OCI-LY3 (cell line): ENCODE data around the gene S100B.

Source experiments
- H2AFZ ChIP-seq: fragments of 200-600, 300-600 bp; shearing (Covaris generic); 2 replicates; pipeline ENCODE4 v1.6.0; 2014; ENCODE audit warnings: antibody characterized with exemption, low read depth, low read length
- H3K27ac ChIP-seq: fragments of 200-600, 300-600 bp; sonication (generic); 2 replicates; pipeline ENCODE4 v1.5.1; 2014; ENCODE audit warnings: mild to moderate bottlenecking, low read length, moderate library complexity, mixed read lengths
- H3K27me3 ChIP-seq: fragments of 200-600, 300-600 bp; sonication (generic); 2 replicates; pipeline ENCODE4 v1.6.1; 2014; ENCODE audit warnings: low read depth, low read length, mixed read lengths
- H3K36me3 ChIP-seq: fragments of 200-600, 300-600 bp; sonication (generic); replicated peaks from 2 replicates; pipeline ENCODE3; 2014; ENCODE audit warnings: low read depth, low read length, mixed read lengths
- H3K4me1 ChIP-seq: fragments of 300-600, 200-600 bp; sonication (generic); 2 replicates; pipeline ENCODE4 v1.6.1; 2014; ENCODE audit warnings: low read length, mixed read lengths
- H3K4me2 ChIP-seq: fragments of 200-600, 300-600 bp; sonication (generic); 2 replicates; pipeline ENCODE4 v1.6.1; 2014; ENCODE audit warnings: low read length, mixed read lengths
- H3K4me3 ChIP-seq: fragments of 300-600, 200-600 bp; sonication (generic); 2 replicates; pipeline ENCODE4 v1.5.1; 2014; ENCODE audit warnings: antibody characterized with exemption, mild to moderate bottlenecking, low read length, moderate library complexity
- H3K79me2 ChIP-seq: fragments of 300-600, 200-600 bp; shearing (Covaris generic); 2 replicates; pipeline ENCODE4 v1.6.1; 2014; ENCODE audit warnings: mild to moderate bottlenecking, low read length, mixed read lengths
- H3K9ac ChIP-seq: fragments of 300-600, 200-600 bp; shearing (Covaris generic); 2 replicates; pipeline ENCODE4 v1.6.0; 2014; ENCODE audit warnings: mild to moderate bottlenecking, low read length, moderate library complexity
- H3K9me3 ChIP-seq: fragments of 200-600, 300-600 bp; shearing (Covaris generic); 2 replicates; pipeline ENCODE4 v1.6.1; 2014; ENCODE audit warnings: low read length, mixed read lengths; ENCODE audit not compliant: insufficient read depth
- H4K20me1 ChIP-seq: fragments of 200-600, 300-600 bp; sonication (generic); 2 replicates; pipeline ENCODE4 v1.6.1; 2016; ENCODE audit warnings: low read length, mixed read lengths; ENCODE audit not compliant: insufficient read depth
- CTCF ChIP-seq: fragments of 200-600, 300-600 bp; sonication (generic); IDR thresholded peaks from 2 replicates; pipeline ENCODE4 v1.5.1; 2014; ENCODE audit warnings: antibody characterized with exemption, low read length, low read depth
- EZH2phosphoT487 ChIP-seq: fragments of 200-600 bp; shearing (Covaris generic); IDR thresholded peaks from 2 replicates; pipeline ENCODE4 v1.6.1; 2018; ENCODE audit warnings: antibody characterized with exemption, mixed run types, low read depth

The S100B gene

GRCh38 chr21:46552274-46552673 is 52.6 kb downstream of the S100B start:
- Histone ChIP-seq H3K9ac (no peak overlapping the region), H3K4me1 (no peaks in the 10 kb centered on the region), H2AFZ (no peak overlapping the region), H3K4me2 (no peak overlapping the region), H3K4me3 (no peak overlapping the region), H4K20me1 (no peaks in the 10 kb centered on the region), H3K79me2 (no peaks in the 10 kb centered on the region), H3K36me3 (peaks cover 10% of the 10 kb centered on the region), H3K27me3 (no peaks in the 10 kb centered on the region), H3K27ac (no peak overlapping the region), H3K9me3 (no peaks in the 10 kb centered on the region)
- TF ChIP-seq EZH2phosphoT487 = no peak
- TF ChIP-seq CTCF = no peak

DNA sequence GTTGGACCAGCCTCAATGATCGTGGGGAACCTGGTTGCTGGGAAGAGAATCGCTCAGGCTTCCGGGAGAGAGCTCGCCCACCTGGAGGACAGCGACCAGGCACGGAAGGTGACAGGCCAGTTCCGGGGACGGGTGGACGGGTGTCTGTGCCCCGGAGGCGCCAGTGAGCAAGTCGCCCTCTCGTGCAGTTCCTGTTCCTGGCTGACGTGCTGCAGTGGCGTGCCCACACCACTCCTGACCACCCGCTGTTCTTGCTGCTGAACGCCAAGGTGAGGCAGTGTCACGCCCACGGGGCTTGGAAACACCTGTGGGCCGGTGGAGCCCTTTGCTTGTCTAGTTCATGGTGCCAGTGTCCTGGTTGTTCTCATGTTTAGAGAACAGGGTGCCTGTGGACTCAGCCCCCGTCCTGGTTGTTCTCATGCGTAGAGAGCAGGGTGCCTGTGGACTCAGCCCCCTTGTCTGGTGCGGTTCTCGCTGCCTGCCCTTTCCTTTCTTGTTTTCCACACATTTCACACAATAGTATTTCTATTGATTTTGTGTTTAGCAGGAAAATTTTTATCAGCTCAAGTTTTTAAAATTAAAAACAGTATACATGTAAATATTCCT is 53.1 kb downstream of the S100B start:
- TF ChIP-seq CTCF = no peak
- TF ChIP-seq EZH2phosphoT487 = no peak
- no peak overlapping the region for H3K27ac ChIP-seq
- no peaks in the 10 kb centered on the region for H3K4me1 ChIP-seq
- no peak overlapping the region for H3K9ac ChIP-seq
- no peak overlapping the region for H3K4me3 ChIP-seq
- H2AFZ ChIP-seq = no peak overlapping the region
- no peaks in the 10 kb centered on the region for H4K20me1 ChIP-seq
- H3K4me2 ChIP-seq = no peak overlapping the region
- H3K27me3 ChIP-seq = no peaks in the 10 kb centered on the region
- H3K36me3 ChIP-seq = peaks cover 10% of the 10 kb centered on the region
- no peaks in the 10 kb centered on the region for H3K9me3 ChIP-seq
- H3K79me2 ChIP-seq = no peaks in the 10 kb centered on the region

DNA sequence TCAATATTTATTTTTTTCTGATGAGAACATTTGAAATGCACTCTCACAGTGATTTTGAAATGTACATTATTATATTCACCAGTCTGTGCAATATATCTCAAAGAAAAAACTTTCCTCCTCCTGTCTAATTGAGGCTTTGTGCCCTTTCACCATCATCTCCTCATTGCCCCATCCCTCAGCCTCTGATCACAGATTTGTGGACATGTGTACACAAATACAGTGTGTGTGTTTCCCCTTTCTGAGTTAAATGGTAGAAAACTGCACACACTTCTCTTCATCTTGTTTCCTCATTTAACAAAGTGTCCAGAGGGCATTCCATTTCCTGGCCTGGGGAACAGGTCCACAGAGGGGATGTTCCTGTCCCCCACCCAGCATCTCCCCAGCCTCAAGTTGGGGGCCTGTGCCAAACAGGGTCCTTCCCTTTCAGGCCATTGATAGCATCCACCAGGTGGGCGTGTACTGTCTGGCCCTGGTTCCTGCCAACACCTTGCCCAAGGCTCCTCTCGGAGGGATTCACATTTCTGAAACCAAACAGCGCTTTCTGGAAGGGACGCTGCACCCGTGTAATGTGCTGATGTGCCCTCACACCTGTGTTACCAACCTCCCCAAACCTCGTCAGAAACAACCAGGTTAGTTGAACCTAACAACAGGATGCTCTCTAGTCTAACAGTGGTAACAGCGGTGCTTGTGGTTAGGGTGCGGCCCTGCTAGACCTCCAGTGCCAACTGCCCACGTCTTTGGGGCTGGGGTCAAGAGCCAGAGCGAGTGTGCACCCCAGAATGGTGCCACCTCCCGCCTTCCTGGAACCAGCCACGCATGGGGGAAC is 54.6 kb downstream of the S100B start:
- Histone ChIP-seq H3K4me1 (no peaks in the 10 kb centered on the region), H3K36me3 (peaks cover 10% of the 10 kb centered on the region), H3K9ac (no peak overlapping the region), H3K4me3 (no peak overlapping the region), H3K27ac (no peak overlapping the region), H2AFZ (no peak overlapping the region), H3K9me3 (no peaks in the 10 kb centered on the region), H3K27me3 (no peaks in the 10 kb centered on the region), H3K4me2 (no peak overlapping the region), H4K20me1 (no peaks in the 10 kb centered on the region), H3K79me2 (no peaks in the 10 kb centered on the region)
- TF ChIP-seq CTCF (no peak), EZH2phosphoT487 (no peak)

- no peaks in the 10 kb centered on the region for H4K20me1 ChIP-seq
- H3K4me2 ChIP-seq = no peak overlapping the region
- H3K9me3 ChIP-seq = no peaks in the 10 kb centered on the region
- no peak overlapping the region for H3K9ac ChIP-seq
- H3K79me2 ChIP-seq = no peaks in the 10 kb centered on the region
- no peak overlapping the region for H3K4me3 ChIP-seq
- peaks cover 10% of the 10 kb centered on the region for H3K36me3 ChIP-seq
- H3K27me3 ChIP-seq = no peaks in the 10 kb centered on the region
- H3K27ac ChIP-seq = no peak overlapping the region
- TF ChIP-seq EZH2phosphoT487 = no peak
- no peak for TF ChIP-seq CTCF
- no peaks in the 10 kb centered on the region for H3K4me1 ChIP-seq
- no peak overlapping the region for H2AFZ ChIP-seq
Observed at GRCh38 chr21:46549650-46550049, 55.2 kb downstream of the S100B start.
